WTC11 (cell line): ENCODE data around the gene PMIS2.

ENCODE experiments used
- GABPB1 ChIP-seq: sonication (generic); formaldehyde crosslinking; IDR thresholded peaks from 2 replicates; pipeline ENCODE4 v1.8.1; 2023; ENCODE audit warnings: mild to moderate bottlenecking, missing genetic modification reagents
- GRHL2 ChIP-seq: fragments of 250-450 bp; sonication (Bioruptor Pico); IDR thresholded peaks from 2 replicates; pipeline ENCODE4 v1.8.0; 2022; ENCODE audit warnings: mild to moderate bottlenecking, moderate library complexity; ENCODE audit not compliant: insufficient replicate concordance, severe bottlenecking
- OVOL2 ChIP-seq: fragments of 250-450 bp; sonication (Bioruptor Pico); IDR thresholded peaks from 2 replicates; pipeline ENCODE4 v1.9.0; 2021; ENCODE audit warnings: mild to moderate bottlenecking, borderline replicate concordance
- RELA ChIP-seq: sonication (generic); formaldehyde crosslinking; IDR thresholded peaks from 2 replicates; pipeline ENCODE4 v1.8.1; 2022; ENCODE audit warnings: missing genetic modification reagents, mild to moderate bottlenecking, borderline replicate concordance
- TEAD4 ChIP-seq: sonication (generic); formaldehyde crosslinking; IDR thresholded peaks from 2 replicates; pipeline ENCODE4 v1.8.0; 2022; ENCODE audit warnings: mild to moderate bottlenecking, missing genetic modification reagents
- ZBTB21 ChIP-seq: sonication (generic); formaldehyde crosslinking; IDR thresholded peaks from 2 replicates; pipeline ENCODE4 v1.8.1; 2023; ENCODE audit warnings: mild to moderate bottlenecking, missing genetic modification reagents, borderline replicate concordance
- ZNF263 ChIP-seq: sonication (generic); formaldehyde crosslinking; IDR thresholded peaks from 2 replicates; pipeline ENCODE4 v1.8.1; 2022; ENCODE audit warnings: low read depth, mild to moderate bottlenecking, moderate library complexity, missing genetic modification reagents
- TF ChIP-seq, protein P1 (sequence below): sonication (generic); formaldehyde crosslinking; IDR thresholded peaks from 2 replicates; pipeline ENCODE4 v1.8.1; 2022; ENCODE audit warnings: missing genetic modification reagents, borderline replicate concordance
- TF ChIP-seq, protein P2 (sequence below): sonication (generic); formaldehyde crosslinking; IDR thresholded peaks from 2 replicates; pipeline ENCODE4 v1.8.1; 2022; ENCODE audit warnings: mild to moderate bottlenecking, missing genetic modification reagents, moderate library complexity, borderline replicate concordance
- TF ChIP-seq, protein P3 (sequence below): fragments of 200-600 bp; IDR thresholded peaks from 2 replicates; pipeline ENCODE4 v1.8.0; 2022; ENCODE audit warnings: antibody characterized with exemption

DNA sequence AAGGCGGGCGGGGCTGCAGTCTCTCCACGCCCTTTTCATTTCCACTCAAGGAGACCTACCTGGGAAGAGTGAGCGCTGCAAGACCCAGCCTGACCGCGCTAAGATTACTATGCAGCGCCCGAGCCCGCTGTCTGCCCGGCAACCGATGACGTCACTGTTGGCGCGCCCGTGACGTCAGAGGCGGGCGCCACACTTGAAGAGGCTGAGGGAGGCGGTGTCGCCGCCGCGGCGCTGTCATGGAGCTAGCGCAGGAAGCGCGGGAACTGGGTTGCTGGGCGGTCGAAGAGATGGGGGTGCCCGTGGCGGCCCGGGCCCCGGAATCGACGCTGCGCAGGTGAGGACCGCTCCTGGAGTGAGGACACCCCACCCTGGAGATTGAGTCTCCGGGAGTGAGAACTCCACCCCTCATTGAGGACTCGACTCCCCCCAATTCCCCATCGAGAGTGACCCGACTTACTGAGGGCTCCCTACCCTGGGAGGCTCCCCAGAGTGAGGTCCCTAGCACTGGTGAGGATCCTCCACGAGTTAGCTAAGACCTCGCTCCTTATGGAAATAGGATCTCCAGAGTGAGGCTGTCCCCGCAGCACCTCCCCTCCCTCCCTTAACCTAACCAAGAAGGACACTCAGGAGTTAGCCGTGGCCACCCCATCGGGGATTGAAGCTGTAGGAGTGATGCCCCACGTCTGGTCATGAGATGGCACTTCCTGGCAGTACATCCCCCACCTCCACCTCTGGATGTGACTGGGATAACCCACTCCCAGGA is 26.8 kb downstream of the PMIS2 start, which contains the start of gene HAUS5:
- TF ChIP-seq ZBTB21 (CRISPR knock-in tag): peak; percentile 95
- TF ChIP-seq RELA (CRISPR knock-in tag): no peak
- TF ChIP-seq, protein P1, sequence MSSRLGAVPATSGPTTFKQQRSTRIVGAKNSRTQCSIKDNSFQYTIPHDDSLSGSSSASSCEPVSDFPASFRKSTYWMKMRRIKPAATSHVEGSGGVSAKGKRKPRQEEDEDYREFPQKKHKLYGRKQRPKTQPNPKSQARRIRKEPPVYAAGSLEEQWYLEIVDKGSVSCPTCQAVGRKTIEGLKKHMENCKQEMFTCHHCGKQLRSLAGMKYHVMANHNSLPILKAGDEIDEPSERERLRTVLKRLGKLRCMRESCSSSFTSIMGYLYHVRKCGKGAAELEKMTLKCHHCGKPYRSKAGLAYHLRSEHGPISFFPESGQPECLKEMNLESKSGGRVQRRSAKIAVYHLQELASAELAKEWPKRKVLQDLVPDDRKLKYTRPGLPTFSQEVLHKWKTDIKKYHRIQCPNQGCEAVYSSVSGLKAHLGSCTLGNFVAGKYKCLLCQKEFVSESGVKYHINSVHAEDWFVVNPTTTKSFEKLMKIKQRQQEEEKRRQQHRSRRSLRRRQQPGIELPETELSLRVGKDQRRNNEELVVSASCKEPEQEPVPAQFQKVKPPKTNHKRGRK: no peak
- TF ChIP-seq GRHL2: no peak
- TF ChIP-seq, protein P2, sequence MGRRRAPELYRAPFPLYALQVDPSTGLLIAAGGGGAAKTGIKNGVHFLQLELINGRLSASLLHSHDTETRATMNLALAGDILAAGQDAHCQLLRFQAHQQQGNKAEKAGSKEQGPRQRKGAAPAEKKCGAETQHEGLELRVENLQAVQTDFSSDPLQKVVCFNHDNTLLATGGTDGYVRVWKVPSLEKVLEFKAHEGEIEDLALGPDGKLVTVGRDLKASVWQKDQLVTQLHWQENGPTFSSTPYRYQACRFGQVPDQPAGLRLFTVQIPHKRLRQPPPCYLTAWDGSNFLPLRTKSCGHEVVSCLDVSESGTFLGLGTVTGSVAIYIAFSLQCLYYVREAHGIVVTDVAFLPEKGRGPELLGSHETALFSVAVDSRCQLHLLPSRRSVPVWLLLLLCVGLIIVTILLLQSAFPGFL (CRISPR knock-in tag): no peak
- TF ChIP-seq, protein P3, sequence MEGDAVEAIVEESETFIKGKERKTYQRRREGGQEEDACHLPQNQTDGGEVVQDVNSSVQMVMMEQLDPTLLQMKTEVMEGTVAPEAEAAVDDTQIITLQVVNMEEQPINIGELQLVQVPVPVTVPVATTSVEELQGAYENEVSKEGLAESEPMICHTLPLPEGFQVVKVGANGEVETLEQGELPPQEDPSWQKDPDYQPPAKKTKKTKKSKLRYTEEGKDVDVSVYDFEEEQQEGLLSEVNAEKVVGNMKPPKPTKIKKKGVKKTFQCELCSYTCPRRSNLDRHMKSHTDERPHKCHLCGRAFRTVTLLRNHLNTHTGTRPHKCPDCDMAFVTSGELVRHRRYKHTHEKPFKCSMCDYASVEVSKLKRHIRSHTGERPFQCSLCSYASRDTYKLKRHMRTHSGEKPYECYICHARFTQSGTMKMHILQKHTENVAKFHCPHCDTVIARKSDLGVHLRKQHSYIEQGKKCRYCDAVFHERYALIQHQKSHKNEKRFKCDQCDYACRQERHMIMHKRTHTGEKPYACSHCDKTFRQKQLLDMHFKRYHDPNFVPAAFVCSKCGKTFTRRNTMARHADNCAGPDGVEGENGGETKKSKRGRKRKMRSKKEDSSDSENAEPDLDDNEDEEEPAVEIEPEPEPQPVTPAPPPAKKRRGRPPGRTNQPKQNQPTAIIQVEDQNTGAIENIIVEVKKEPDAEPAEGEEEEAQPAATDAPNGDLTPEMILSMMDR: no peak
- TF ChIP-seq ZNF263 (CRISPR knock-in tag): no peak
- TF ChIP-seq TEAD4 (CRISPR knock-in tag): no peak
- TF ChIP-seq OVOL2: 0 out of 2 replicates have a peak, but pooled peaks have one; percentile 20
- 0 out of 2 replicates have a peak, but pooled peaks have one; percentile 40 for TF ChIP-seq GABPB1 (CRISPR knock-in tag)
